ENCODE data around the gene SPIN1. TPM values are rescaled to one million over a fixed set of nuclear protein-coding genes. Genes with fewer than 3 reads are reported as not detected.

SPIN1 gene
- total RNA-seq, 1 donor from 2014 or later = 11.6 TPM

- H3K4me1 ChIP-seq = no peaks in the 10 kb centered on the region
- H3K27ac ChIP-seq = no peak overlapping the region
- H3K27me3 ChIP-seq = no peaks in the 10 kb centered on the region
- no peak overlapping the region for H3K4me3 ChIP-seq
- intact Hi-C loops (cut with DNase I) = no loop called here
- no peaks in the 10 kb centered on the region for H3K9me3 ChIP-seq
- peaks cover 0 to 44% of the 10 kb centered on the region in 2 donors for H3K36me3 ChIP-seq
- no peak for DNase-seq (ENCODE audit: low spot score in 2 of 2)
- no peak for TF ChIP-seq CTCF (IDR thresholded peaks at IDR 0.05)
These were observed 49.2 kb downstream of the SPIN1 start for GRCh38 chr9:88437210-88438146.

GRCh38 chr9:88438811-88439210 lies 50.6 kb downstream of the SPIN1 start:
- intact Hi-C loops (cut with DNase I) = no loop called here
- no peak for TF ChIP-seq CTCF (IDR thresholded peaks at IDR 0.05)

GRCh38 chr9:88441301-88442007 lies 53.2 kb downstream of the SPIN1 start:
- TF ChIP-seq CTCF (IDR thresholded peaks at IDR 0.05) = no peak
- Histone ChIP-seq H3K27me3 (no peaks in the 10 kb centered on the region), H3K36me3 (peaks cover 0 to 17% of the 10 kb centered on the region in 2 donors), H3K4me3 (no peak overlapping the region), H3K27ac (no peak overlapping the region), H3K9me3 (no peaks in the 10 kb centered on the region), H3K4me1 (no peaks in the 10 kb centered on the region)
- intact Hi-C loops (cut with DNase I) = no loop called here
- DNase-seq (ENCODE audit: low spot score in 2 of 2) = no peak

More at GRCh38 chr9:88438811-88439210, 50.6 kb downstream of the SPIN1 start:
- no peaks in the 10 kb centered on the region for H3K9me3 ChIP-seq
- H3K27me3 ChIP-seq = no peaks in the 10 kb centered on the region
- H3K4me1 ChIP-seq = no peaks in the 10 kb centered on the region
- H3K27ac ChIP-seq = no peak overlapping the region
- DNase-seq (ENCODE audit: low spot score in 2 of 2) = no peak
- H3K36me3 ChIP-seq = peaks cover 0 to 36% of the 10 kb centered on the region in 2 donors
- H3K4me3 ChIP-seq = no peak overlapping the region

GRCh38 chr9:88443480-88444113 lies 55.4 kb downstream of the SPIN1 start:
- no peaks in the 10 kb centered on the region for H3K27me3 ChIP-seq
- intact Hi-C loops (cut with DNase I) = no loop called here
- H3K27ac ChIP-seq = no peak overlapping the region
- no peaks in the 10 kb centered on the region for H3K9me3 ChIP-seq
- H3K4me1 ChIP-seq = no peaks in the 10 kb centered on the region
- peaks cover 0 to 4% of the 10 kb centered on the region in 2 donors for H3K36me3 ChIP-seq
- no peak for DNase-seq (ENCODE audit: low spot score in 2 of 2)
- no peak overlapping the region for H3K4me3 ChIP-seq
- TF ChIP-seq CTCF (IDR thresholded peaks at IDR 0.05) = no peak

- intact Hi-C loops (cut with DNase I) = no loop called here
- peaks cover 0 to 21% of the 10 kb centered on the region in 2 donors for H3K36me3 ChIP-seq
- H3K9me3 ChIP-seq = no peaks in the 10 kb centered on the region
- no peaks in the 10 kb centered on the region for H3K4me1 ChIP-seq
- no peak overlapping the region for H3K27ac ChIP-seq
- no peak for DNase-seq (ENCODE audit: low spot score in 2 of 2)
- no peak for TF ChIP-seq CTCF (IDR thresholded peaks at IDR 0.05)
- H3K4me3 ChIP-seq = no peak overlapping the region
- H3K27me3 ChIP-seq = no peaks in the 10 kb centered on the region
These were observed 58.5 kb downstream of the SPIN1 start for GRCh38 chr9:88446728-88447127.
